ENCODE results near the gene PCBD2. TPM values are rescaled to one million over a fixed set of nuclear protein-coding genes. Genes with fewer than 3 reads are reported as not detected.
"Not testable (repeated sequence)": the region's sequence is repeated elsewhere in the genome, so short reads cannot be mapped to it uniquely, and the experiment has no call there.

PCBD2 gene
- total RNA-seq, 1 donor from 2014 or later: 15.9 TPM

DNA sequence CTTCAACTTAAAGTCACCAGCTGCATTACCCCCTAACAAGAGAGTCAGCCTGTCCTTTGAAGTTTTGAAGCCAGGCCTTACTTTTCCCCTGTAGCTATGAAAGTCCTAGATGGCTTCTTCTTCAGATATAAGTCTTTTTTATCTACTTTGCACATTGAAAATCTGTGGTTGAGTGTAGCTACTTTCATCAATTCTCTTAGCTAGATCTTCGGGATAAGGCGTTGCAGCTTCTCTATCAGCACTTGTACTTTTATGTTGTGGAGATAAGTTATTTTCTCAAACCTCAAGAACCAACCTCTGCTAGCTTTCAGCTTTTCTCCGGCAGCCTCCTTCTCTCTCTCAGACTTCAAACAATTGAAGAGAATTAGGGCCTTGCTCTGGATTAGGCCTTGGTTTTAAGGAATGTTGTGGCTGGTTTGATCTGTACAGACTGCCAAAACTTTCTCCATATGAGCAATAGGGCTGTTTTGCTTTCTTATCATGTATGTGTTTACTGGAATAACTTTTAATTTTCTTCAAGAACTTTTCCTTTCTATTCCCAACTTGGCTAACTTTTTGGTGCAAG is 84.4 kb downstream of the PCBD2 start:
- Mint-ChIP-seq H3K4me3 (no peak overlapping the region), H3K9me3 (peaks cover 24% of the 10 kb centered on the region), H3K27ac (no peak overlapping the region), H3K27me3 (ENCODE audit: low read depth) (peaks cover 4% of the 10 kb centered on the region), H3K4me1 (no peaks in the 10 kb centered on the region), H3K36me3 (peaks cover 13% of the 10 kb centered on the region)
- no peak for DNase-seq (ENCODE audit: low spot score in 2 of 2, unreplicated experiment in 2 of 2)
- TF ChIP-seq, protein P1, sequence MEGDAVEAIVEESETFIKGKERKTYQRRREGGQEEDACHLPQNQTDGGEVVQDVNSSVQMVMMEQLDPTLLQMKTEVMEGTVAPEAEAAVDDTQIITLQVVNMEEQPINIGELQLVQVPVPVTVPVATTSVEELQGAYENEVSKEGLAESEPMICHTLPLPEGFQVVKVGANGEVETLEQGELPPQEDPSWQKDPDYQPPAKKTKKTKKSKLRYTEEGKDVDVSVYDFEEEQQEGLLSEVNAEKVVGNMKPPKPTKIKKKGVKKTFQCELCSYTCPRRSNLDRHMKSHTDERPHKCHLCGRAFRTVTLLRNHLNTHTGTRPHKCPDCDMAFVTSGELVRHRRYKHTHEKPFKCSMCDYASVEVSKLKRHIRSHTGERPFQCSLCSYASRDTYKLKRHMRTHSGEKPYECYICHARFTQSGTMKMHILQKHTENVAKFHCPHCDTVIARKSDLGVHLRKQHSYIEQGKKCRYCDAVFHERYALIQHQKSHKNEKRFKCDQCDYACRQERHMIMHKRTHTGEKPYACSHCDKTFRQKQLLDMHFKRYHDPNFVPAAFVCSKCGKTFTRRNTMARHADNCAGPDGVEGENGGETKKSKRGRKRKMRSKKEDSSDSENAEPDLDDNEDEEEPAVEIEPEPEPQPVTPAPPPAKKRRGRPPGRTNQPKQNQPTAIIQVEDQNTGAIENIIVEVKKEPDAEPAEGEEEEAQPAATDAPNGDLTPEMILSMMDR (IDR thresholded peaks at IDR 0.05; ENCODE audit: unreplicated experiment): no peak

DNA sequence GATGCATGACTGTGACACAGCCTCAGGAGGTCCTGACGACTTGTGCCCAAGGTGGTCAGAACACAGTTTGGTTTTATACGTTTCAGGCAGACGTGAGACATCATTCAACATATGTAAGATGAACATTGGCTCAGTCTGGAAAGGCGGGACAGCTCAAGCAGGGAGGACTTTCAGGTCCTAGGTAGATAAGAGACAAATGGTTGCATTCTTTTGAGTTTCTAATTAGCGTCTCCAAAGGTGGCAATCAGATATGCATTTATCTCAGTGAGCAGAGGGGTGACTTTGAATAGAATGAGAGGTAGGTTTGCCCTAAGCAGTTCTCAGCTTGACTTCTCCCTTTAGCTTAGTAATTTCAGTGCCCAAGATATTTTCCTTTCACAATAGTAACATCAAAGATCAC is 85.3 kb downstream of the PCBD2 start:
- not testable (repeated sequence) for H3K27ac Mint-ChIP-seq; DNase-seq (ENCODE audit: low spot score in 2 of 2, unreplicated experiment in 2 of 2); H3K27me3 Mint-ChIP-seq (ENCODE audit: low read depth); H3K4me1 Mint-ChIP-seq; H3K4me3 Mint-ChIP-seq
- Mint-ChIP-seq H3K9me3 (peaks cover 22% of the 10 kb centered on the region), H3K36me3 (peaks cover 12% of the 10 kb centered on the region)

DNA sequence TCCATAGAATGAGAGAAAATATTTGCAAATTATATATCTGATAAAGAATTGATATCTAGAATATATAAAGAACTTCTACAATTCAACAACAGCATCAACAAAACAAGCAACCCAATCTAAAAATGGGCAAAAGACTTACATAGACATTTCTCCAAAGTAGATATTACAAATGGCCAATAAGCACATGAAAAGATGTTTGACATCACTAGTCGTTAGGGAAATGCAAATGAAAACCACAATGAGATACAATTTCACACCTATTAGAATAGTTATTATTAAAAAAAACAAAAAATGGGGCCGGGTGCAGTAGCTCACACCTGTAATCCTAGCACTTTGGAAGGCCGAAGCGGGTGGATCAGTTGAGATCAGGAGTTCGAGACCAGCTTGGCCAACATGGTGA is 87.2 kb downstream of the PCBD2 start:
- Mint-ChIP-seq H3K4me3 (no peak overlapping the region), H3K36me3 (peaks cover 12% of the 10 kb centered on the region), H3K27ac (no peak overlapping the region), H3K9me3 (peaks cover 22% of the 10 kb centered on the region), H3K27me3 (ENCODE audit: low read depth) (peaks cover 4% of the 10 kb centered on the region), H3K4me1 (no peaks in the 10 kb centered on the region)
- TF ChIP-seq, protein P1 (IDR thresholded peaks at IDR 0.05; ENCODE audit: unreplicated experiment): no peak
- no peak for DNase-seq (ENCODE audit: low spot score in 2 of 2, unreplicated experiment in 2 of 2)

DNA sequence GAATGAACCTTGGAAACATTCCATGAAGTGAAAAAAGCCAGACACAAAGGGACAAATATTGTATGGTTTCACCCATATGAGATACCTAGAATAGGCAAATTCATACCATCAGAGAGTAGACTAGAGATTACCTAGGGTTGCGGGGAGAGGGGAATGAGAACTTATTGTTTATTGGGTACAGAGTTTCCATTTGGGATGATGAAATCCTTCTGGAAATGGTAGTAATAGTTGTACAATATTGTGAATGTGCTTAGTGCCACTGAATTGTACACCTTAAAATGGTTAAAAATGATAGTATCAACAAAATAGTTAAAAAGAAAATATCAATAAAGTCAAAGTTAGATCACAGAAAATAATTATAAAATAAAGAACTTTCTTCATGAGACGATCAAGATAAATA is 88.2 kb downstream of the PCBD2 start:
- Mint-ChIP-seq H3K36me3 (peaks cover 14% of the 10 kb centered on the region), H3K4me3 (no peak overlapping the region), H3K9me3 (peaks cover 22% of the 10 kb centered on the region), H3K4me1 (no peaks in the 10 kb centered on the region), H3K27me3 (ENCODE audit: low read depth) (peaks cover 4% of the 10 kb centered on the region), H3K27ac (no peak overlapping the region)
- DNase-seq (ENCODE audit: low spot score in 2 of 2, unreplicated experiment in 2 of 2): no peak
- TF ChIP-seq, protein P1 (IDR thresholded peaks at IDR 0.05; ENCODE audit: unreplicated experiment): no peak

GRCh38 chr5:134994560-134995156 is 89.7 kb downstream of the PCBD2 start:
- no peak overlapping the region for H3K27ac Mint-ChIP-seq

GRCh38 chr5:134995850-134996402 is 91.0 kb downstream of the PCBD2 start:
- Mint-ChIP-seq H3K36me3 (peaks cover 9% of the 10 kb centered on the region), H3K4me1 (no peaks in the 10 kb centered on the region), H3K27me3 (ENCODE audit: low read depth) (peaks cover 6% of the 10 kb centered on the region), H3K4me3 (no peak overlapping the region), H3K9me3 (peaks cover 13% of the 10 kb centered on the region), H3K27ac (no peak overlapping the region)
- TF ChIP-seq, protein P1 (IDR thresholded peaks at IDR 0.05; ENCODE audit: unreplicated experiment): no peak
- no peak for DNase-seq (ENCODE audit: low spot score in 2 of 2, unreplicated experiment in 2 of 2)

More at GRCh38 chr5:134994560-134995156, 89.7 kb downstream of the PCBD2 start:
- TF ChIP-seq, protein P1 (IDR thresholded peaks at IDR 0.05; ENCODE audit: unreplicated experiment): no peak
- Mint-ChIP-seq H3K4me1 (no peaks in the 10 kb centered on the region), H3K4me3 (no peak overlapping the region), H3K36me3 (peaks cover 10% of the 10 kb centered on the region), H3K27me3 (ENCODE audit: low read depth) (no peaks in the 10 kb centered on the region), H3K9me3 (peaks cover 20% of the 10 kb centered on the region)
- DNase-seq (ENCODE audit: low spot score in 2 of 2, unreplicated experiment in 2 of 2): no peak

Measured in mesothelial cell of epicardium (in vitro differentiated cells).